HS-5 (cell line): ENCODE results near the gene SDHB.

Experiments used
- DNase-seq: peaks from one replicate; pipeline ENCODE4 v3.0.0-alpha.2; 2012; ENCODE audit warnings: low read depth

SDHB gene

DNA sequence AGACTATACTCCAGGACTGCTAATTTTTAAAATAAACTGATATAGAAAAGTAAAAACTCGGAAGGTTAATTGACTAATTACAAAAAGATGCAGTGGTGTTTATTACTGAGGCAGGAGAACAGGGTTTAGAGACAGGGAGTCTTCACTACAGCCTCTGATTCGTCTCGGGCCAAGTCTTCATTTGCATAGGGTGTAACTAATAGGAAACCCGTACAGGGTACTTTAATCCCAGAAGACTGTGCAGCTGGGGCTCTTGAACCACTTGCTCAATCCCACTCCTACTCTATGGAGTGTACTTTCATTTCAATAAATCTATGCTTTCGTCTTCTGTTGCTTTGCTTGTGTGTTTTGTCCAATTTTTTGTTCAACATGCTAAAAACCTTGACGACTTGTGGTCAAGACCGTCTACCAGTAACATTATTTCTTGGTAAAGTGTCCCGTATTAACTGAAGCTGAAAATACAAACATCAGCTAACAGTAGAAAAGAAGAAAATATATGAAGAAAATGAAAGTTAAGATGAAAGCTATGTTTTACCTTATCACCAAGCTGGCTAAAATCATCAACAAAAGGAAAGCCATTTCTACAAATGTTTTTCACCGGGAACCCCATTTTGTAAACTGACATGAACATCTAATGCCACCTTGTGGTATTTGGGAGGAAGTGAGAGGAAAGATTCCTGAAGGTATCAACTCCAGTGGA lies 8.0 kb downstream of the SDHB start:
- peak; percentile 23 for DNase-seq

DNA sequence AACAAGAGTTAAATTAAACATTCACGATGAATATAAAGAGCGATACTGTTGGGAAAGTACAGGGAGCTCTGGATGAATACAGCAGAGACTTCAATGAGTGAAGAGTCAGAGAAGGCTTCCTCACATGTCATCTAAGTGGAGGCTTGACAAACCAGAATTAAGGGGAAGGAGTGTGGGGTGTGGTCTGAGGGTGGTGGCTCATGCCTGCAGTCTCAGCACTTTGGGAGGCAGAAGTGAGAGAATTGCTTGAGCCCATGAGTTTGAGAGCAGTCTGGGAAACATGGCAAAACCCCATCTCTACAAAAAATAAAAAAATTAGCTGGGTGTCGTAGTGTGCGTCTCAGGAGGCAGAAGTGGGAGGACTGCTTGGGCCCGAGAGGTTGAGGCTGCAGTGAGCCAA lies 8.7 kb downstream of the SDHB start:
- DNase-seq, result no peak

DNA sequence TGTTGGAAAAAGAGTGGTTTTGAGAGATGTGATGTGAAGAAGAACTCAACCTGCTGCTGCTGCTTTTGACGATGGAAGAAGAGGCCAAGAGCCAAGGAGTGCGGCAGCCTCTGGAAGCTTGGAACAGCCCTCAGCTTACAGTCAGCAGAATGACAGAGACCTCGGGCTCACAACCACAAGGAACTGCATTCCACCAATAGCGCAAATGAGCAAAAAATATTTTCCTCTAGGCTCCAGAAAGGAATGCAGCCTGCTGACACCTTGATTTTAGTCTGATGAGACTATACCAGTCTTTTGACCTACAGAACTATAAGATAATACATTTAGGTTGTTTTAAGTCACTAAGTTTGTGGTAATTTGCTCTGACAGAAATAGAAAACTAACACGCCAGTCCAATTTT lies 10.2 kb downstream of the SDHB start:
- no peak for DNase-seq

DNA sequence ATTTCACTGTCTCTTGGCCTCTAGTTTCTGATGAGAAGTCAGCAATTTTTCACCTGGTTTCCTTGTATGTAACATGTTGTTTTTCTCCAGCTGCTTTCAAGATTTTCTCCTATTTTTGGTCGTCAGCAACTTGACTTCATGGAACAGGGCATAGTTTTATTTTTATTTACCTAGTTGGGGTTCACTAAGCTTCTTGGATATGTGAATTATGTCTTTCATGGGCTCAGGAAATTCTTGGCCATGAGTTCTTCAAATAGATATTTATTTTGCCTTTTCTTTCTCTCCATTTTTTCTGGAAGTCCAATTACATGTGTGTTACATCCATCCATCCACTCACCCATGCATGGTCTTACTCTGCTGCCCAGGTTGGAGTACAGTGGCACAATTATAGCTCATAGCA lies 13.7 kb downstream of the SDHB start:
- DNase-seq, result no peak

DNA sequence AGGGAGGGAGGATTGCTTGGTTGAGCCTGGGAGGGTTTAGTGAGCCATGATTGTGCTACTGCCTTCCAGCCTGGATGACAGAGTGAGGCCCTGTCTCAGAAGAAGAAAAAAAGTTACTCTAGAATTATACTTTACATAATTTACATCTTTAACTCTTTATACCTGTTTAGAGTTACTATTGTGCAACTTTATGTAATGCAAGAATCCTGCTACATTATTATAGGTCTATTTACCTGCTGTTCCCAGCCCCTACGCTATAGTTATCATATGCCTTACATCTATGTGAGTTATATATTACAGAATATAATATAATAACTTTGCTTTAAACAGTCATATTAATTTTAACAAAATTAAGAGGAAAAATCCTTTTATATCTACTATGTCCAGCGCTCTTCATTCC lies 14.3 kb downstream of the SDHB start:
- no peak for DNase-seq

DNA sequence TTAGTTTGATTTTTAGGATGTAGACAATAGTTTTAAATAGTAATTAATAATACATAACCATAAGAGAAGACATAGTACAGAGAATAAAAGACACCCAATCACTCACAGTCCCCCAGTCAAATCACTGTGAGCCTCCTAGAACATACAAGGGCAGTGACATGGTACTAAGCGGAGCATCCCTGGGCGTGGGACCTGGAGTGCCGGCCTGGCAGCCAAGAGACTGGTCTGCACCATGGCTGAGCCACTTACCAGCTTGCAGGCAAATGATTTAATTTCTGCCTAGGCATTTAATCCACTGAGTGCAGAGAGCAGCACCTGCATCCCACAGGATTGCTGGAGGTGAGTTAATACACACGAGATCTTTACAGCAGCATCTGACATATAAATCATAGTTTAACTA lies 20.4 kb downstream of the SDHB start:
- no peak for DNase-seq

DNA sequence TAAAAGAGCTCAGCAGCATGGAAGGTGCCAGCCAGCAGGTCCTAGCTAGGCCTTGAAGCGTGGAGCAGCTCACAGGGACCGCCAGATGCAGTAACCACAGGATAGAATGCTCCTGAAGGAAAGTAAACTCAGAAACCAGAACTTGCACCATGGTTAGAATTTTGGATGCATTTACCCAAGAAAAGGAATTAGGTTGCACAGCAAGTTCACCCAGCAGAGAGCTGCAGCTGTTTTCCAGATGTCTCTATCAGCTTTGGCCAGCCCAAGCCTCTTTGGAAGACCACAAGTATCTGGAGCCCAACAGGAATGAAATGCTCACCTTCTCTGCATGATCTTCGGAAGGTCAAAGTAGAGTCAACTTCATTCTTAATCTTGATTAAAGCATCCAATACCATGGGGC lies 21.1 kb downstream of the SDHB start:
- DNase-seq, result no peak

DNA sequence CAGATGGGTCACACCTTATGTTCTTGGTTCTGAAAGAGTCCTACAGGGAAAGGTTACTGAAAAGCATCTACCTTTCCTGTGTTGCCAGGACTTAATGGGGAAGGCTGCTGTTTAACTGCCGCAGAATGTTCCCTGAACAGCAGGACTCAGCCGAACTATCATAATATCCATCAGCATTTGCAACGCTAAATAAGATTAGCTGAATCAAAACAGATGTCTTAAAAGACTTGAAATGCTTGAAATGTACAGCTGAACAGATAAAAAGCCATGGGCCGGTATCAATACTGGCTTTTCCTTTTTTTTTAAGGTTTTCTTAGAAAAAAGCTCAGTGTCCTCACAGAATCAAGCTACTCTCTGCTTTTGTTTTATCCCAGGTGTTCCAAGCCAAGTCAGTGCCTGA lies 22.4 kb downstream of the SDHB start:
- DNase-seq, result no peak

DNA sequence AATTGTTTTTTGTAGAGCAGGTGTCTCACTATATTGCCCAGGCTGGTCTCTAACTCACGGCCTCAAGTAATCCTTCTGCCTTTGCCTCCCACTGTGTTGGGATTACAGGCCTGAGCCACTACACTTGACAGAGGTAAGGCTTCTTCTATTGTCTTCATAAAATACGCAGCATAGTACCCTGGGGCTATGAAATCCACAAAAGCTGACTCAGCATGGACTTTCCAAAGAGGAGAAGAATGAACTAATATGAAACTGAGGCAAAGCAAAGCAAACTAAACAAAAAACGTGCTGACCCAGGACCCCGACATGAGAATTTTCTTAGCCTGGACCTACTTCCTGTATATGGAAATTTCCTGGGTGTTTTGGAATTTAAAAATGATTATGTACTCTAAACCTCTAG lies 23.6 kb downstream of the SDHB start:
- DNase-seq, result no peak

DNA sequence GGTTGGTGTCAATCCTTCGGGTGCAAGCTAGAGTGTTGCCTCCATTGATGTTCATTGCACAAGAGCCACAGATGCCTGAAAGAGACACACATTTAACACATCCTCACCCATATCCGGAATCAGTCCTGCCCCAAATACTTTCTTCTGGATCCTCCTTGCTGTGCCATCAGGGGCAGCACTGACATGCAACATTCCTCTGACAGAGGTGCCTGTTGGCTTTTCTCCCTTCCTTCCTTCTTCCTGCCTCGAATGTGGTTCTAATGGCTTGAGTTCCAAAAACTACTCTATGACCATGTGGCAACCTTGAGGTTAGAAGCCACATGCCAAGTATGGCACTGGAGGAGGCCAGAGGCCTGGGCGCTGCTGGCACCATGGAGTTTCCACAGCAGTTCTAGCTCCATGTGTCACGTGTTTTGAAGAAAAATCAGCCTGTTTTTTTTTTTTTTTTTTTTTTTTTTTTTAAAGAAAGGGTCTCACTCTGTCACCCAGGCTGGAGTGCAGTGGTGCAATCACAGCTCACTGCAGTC lies 25.1 kb downstream of the SDHB start:
- DNase-seq, result no peak

DNA sequence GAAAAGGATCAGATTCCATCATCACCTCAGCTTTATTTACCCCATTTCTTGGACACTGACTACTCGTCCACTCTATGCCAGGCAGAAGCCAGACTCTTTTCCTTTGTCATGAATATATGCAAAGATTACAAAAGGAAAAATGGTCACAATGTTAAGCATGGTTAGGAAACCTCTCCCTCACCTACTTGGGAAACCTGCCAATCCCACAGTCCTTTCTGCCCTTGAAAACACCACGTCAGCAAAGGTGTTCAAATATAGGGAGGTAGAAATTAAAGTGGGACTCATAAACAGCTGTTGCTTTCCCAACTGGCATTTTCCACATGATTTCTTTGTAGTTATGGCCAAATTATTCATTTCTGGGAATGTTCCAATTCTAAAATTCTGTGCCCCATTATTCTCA lies 25.9 kb downstream of the SDHB start:
- DNase-seq, result no peak

DNA sequence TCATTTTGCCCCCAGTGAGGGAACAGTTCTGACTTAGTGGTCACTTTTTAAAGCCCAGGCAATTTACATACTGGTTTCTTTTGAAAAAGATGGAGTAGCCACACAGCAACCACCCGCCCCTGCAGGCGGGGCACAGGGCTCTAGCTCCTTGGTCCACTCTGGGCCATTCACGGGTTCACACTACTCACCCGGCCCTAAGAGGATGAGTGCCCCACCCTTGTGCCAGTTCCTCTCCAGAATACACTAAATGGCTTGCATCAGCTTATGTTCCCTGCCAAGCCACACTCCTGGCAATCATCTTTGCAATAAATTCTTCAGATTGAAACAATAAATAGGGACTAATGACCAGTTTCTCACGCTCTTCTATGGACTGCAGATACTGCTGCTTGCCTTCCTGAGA lies 26.4 kb downstream of the SDHB start:
- no peak for DNase-seq

DNA sequence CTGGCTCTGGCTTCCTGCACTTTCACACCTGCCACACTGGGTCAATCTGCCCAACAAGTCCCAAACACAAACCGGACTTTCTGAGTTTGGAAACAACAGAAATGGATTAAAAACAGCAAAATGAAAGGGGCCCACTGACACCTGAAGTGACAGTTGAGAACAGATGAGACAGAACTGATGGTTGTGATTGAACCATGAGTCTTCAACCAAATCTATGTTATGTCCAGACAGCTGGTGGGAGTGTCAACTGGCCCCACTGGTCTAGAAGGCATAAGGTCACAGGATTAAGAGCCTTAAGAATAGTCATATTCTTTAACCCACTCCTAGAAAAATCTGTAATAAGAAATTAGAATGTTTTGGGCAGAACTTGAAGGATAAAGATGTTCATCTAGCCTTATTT lies 29.1 kb downstream of the SDHB start:
- no peak for DNase-seq

DNA sequence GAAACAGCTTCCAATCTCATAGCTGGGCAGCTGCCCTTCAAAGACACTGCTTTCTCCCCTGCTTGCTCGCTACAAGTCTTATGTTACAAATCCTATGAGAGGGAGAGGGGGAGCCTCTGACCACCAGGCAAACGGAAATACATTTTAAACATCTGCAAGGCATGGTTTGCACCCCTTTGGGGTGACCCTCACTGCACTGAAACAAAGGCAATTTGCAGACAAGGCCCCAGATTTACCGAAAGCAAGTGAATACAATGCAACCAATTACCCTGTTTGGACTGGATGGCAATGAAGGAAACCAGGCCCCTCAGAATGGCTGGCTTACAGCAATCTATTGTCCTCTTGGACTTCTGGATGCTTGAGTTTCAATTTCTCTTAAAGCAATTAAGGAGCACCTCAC lies 30.3 kb downstream of the SDHB start:
- no peak for DNase-seq

DNA sequence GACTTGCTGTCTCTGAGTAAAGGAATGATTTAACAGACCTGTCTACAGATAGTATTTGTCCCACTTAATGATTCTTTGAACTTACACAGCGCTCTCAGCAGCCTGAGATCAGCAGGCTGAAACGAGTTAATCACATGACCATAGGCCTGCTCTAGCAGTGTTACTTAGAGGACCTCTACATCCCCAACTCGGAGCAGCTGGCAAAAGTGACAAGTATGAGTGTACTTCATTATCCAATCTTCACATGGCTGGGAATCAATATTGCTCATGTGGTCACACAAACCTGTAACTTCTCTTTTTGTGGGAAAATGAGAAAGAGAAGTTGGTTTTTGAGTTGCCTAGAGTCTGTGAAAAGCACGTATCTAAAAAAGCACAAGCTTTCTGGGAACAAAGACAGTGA lies 30.7 kb downstream of the SDHB start:
- no peak for DNase-seq

DNA sequence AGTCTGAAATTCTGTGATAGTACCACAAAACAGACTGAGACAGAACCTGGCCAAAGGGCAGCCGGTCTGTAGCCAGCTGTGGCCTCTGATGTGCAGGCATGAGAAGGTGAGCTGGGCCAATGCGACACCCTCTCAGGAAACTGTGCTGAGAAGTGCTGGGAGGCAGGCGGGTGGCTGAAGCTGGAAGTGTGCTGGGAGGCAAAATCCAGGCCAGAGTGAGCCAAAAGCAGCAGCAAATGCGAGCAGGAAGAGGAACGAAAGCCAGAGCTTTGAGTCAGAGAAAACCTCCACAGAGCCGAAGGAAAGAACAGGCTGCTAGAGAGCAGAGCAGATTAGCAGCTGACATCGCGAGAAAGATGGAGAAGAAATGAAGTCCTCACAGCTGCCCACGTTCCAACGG lies 31.9 kb downstream of the SDHB start:
- DNase-seq, result no peak

DNA sequence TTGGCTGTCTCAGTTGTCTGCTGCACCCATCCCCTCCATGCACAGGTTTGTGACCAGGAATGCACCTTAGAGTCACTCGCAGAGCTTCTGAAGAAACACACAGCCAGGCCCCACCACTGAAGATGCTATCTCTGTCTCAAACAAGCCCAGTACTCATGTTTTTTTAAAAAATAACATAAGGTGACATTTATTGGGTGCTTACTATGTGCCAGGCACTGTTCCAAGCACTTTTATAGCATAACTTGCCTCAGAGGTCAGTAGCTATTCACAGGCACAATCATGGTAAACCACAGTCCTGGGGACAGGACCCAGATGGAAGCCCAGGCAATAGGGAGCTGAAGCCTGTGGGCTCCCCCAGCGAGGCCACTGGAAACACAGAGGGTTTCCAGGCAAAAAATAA lies 33.3 kb downstream of the SDHB start:
- no peak for DNase-seq

DNA sequence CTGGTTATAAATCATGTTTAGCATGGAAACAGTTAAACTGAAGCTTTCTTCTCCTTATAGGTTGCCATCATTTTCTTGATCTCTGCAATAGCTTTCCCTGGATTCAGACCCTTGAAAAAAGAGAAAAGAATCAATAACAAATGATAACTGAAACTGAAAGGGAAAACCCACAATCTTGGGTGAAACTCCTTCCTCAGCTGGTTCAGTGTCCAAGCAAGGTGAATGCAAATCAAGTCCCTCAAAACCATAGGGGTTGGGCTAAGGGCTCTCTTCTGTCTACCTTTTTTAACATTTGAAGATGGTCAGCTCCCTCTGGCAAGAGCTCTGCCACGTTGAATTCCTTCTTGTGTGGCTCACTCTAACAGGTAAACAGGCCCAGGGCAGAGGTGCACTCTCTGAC lies 35.0 kb downstream of the SDHB start:
- no peak for DNase-seq

DNA sequence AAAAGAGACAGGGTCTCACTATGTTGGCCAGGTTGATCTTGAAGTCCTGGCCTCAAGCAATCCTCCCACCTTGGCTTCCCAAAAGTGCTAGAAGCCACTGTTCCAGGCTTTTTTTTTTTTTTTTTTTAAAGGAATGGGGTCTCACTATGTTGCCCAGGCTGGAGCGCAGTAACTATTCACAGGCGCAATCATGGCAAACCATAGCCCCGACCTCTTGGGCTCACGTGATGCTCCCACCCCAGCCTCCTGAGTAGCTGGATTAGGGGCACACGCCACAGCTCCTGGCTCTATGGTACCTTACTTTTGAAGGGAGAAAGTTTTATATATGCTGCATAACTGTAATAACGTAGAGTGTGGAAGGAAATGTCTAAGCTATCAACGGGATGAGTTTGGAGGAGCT lies 36.4 kb downstream of the SDHB start:
- no peak for DNase-seq

DNA sequence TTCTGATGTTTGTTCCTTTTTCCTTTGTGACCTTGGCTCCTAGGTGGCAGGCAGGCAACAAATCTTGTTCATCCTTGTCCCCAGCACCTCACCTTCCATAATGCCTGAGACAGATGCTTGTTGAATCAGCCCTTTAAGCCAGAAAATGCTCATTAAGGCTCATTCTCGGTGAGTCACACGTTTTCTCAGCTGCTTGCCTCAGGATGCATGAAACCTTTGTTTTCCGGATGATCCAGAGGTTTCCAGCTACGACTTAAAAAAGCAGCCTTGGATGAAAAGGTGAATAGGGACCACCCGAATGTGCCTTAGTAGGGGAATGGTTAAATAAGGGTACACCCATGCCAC lies 37.5 kb downstream of the SDHB start:
- no peak for DNase-seq

DNA sequence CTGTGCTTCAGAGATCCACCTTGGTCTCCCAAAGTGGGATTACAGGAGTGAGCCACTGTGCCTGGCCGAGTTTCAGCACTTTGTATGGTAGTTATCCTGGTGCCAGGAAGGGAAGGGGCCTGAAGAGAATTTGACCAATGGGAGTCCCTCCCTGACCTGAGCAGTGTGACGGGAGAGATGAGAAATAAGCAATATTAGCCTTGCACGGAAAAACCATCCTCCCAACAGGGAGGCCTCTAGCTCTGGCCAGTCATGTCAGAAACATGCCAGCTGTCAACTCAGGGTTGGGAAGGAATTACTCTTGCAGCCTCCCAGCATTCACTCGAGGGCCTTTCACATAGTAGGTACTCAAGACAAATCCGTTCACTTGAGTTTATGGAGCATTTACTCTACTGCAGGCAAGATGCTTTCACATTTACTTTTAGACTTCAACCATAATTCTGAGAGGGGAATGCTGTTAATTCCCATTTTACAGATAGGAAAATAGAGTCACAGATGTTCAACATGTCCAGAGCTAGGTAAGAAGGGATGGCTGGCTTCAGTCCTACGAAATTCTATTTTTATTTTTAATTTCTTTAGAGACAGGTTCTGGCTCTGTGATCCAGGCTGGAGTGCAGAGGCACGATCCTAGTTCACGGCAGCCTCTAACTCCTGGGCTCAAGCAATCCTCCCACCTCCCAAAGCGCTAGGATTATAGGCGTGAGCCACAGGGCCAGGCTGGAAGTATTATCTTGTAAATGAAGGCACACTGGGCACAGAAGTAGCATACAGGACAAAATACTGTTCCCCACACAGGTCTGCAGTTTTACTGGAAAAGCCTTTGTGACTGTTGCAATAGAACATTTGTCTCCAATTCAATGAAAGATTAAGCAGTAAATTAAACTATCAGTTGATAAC lies 38.9 kb downstream of the SDHB start:
- DNase-seq, result no peak

DNA sequence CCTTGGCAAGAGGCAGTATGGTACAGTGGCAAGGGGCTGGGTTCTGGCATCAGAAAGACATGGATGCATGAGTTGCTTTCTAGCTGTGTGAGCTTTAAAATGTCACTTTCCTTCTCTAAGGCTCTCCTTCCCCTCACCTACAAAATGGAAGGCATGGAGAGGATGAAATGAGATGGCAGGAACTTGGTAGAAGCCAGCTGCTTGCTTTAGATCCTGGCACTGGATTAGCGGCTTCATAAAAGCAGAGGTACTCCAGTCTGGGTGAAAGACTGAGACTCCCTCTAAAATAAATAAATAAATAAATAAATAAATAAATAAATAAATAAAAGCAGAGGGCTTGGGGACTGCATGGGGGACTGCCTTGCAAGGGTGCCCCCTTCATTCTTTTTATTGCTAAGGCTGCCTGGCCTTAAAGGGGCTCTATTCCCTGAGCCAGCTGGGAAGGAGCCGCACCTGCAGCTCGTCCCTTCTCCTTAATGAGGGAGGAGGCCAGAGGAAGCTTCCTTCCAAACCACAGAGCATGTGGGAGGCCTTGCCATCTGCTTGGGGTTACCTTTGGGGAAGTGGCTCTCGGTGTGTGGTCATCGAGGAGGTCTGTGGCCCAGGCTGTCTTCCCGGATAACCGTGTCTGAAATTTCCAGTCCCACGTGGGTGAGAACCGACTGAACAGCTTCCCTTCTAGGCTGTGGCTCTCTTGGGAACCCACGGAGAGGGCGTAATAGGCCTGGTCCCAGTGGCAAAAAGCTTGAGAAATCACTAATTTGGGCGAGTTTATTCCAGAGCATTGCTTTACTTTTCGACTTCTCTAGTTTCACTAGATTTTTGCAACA lies 40.1 kb downstream of the SDHB start:
- DNase-seq, result no peak
